H1 (cell line): ENCODE data around the gene STAT2. TPM values are rescaled to one million over a fixed set of nuclear protein-coding genes. Genes with fewer than 3 reads are reported as not detected.

Experiments used
- CTCF ChIA-PET: fragments of 300-600 bp; sonication (Branson Sonifier 250); formaldehyde crosslinking; loops from one replicate; lab custom pipeline; 2021; ENCODE audit not compliant: partially characterized antibody; lab: Charles Lee
- POLR2A ChIA-PET: fragments of 300-600 bp; sonication (Branson Sonifier 250); formaldehyde crosslinking; loops from one replicate; lab custom pipeline; 2021; ENCODE audit warnings: inconsistent platforms; ENCODE audit not compliant: partially characterized antibody; lab: Charles Lee
- DNase-seq, 2 experiments: peaks; one replicate each; pipeline versions ENCODE4 v3.0.0 to v3.0.0-alpha.2; 2010 to 2022; ENCODE audit warnings: low spot score in 2 of 2, low read depth in 1 of 2, mixed read lengths in 1 of 2
- FAIRE-seq: peaks from 2 replicates; lab custom pipeline; 2011; peaks lifted over from hg19 to GRCh38; lab: Jason Lieb, UNC
- H2AFZ ChIP-seq: 2 replicates; pipeline ENCODE4 v1.8.1; 2012; ENCODE audit warnings: low read length, inconsistent platforms
- H2AK5ac ChIP-seq: 2 replicates; pipeline ENCODE4 v1.6.1; 2013; ENCODE audit warnings: low read depth, low read length
- H2BK120ac ChIP-seq: replicated peaks from 2 replicates; pipeline ENCODE3; 2013; ENCODE audit warnings: low read depth, low read length, inconsistent platforms
- H2BK12ac ChIP-seq: 2 replicates; pipeline ENCODE4 v1.6.1; 2013; ENCODE audit warnings: low read depth, low read length
- H2BK15ac ChIP-seq: 2 replicates; pipeline ENCODE4 v1.6.1; 2013; ENCODE audit warnings: low read length
- H2BK20ac ChIP-seq: 2 replicates; pipeline ENCODE4 v1.6.1; 2013; ENCODE audit warnings: low read length
- H2BK5ac ChIP-seq: 2 replicates; pipeline ENCODE4 v1.6.1; 2013; ENCODE audit warnings: low read depth, low read length
- H3K14ac ChIP-seq: 2 replicates; pipeline ENCODE4 v1.6.1; 2013; ENCODE audit warnings: inconsistent platforms; ENCODE audit not compliant: insufficient read length
- H3K18ac ChIP-seq: 2 replicates; pipeline ENCODE4 v1.6.1; 2013; ENCODE audit warnings: low read length; ENCODE audit errors: extremely low read depth
- H3K23ac ChIP-seq: 2 replicates; pipeline ENCODE4 v1.6.1; 2013; ENCODE audit warnings: inconsistent platforms; ENCODE audit not compliant: insufficient read length
- H3K23me2 ChIP-seq: 2 replicates; pipeline ENCODE4 v1.6.1; 2013; ENCODE audit warnings: low read depth, low read length
- H3K27ac ChIP-seq: 2 replicates; pipeline ENCODE4 v1.6.1; 2011; ENCODE audit warnings: low read depth, low read length, inconsistent platforms
- H3K27me3 ChIP-seq, 4 experiments: replicated peaks in 1 of 4; 1 replicate in 1 of 4; 2 replicates in 3 of 4; pipeline versions ENCODE4 v1.6.1 to v1.8.1; 2011 to 2013; ENCODE audit warnings: low read length in 3 of 4, mild to moderate bottlenecking in 3 of 4, inconsistent platforms in 2 of 4, mixed read lengths in 2 of 4, moderate library complexity in 1 of 4; ENCODE audit not compliant: control insufficient read depth in 3 of 4, insufficient read depth in 3 of 4; ENCODE audit errors: extremely low read depth in 1 of 4
- H3K36me3 ChIP-seq, 4 experiments: 2 replicates each; pipeline versions ENCODE4 v1.6.1 to v1.8.1; 2011 to 2013; ENCODE audit warnings: mild to moderate bottlenecking in 4 of 4, low read length in 3 of 4, moderate library complexity in 2 of 4, control low read depth in 1 of 4, inconsistent platforms in 1 of 4; ENCODE audit not compliant: insufficient read depth in 4 of 4, control insufficient read depth in 2 of 4
- H3K4ac ChIP-seq: replicated peaks from 2 replicates; pipeline ENCODE3; 2013; ENCODE audit warnings: low read length, low read depth, mixed read lengths, inconsistent platforms; ENCODE audit not compliant: insufficient read length
- H3K4me1 ChIP-seq, 4 experiments: replicated peaks in 1 of 4; 1 replicate in 1 of 4; 2 replicates in 3 of 4; pipeline versions ENCODE4 v1.6.1 to v1.8.1; 2011 to 2013; ENCODE audit warnings: low read length in 3 of 4, inconsistent platforms in 2 of 4, mixed read lengths in 1 of 4; ENCODE audit not compliant: insufficient read depth in 4 of 4, control insufficient read depth in 3 of 4
- H3K4me2 ChIP-seq, 2 experiments: 2 replicates each; pipeline versions ENCODE4 v1.6.1 to v1.8.1; 2011 to 2013; ENCODE audit warnings: low read depth in 2 of 2, low read length in 2 of 2, control low read depth in 1 of 2, inconsistent platforms in 1 of 2, mild to moderate bottlenecking in 1 of 2; ENCODE audit not compliant: insufficient read depth in 1 of 2
- H3K4me3 ChIP-seq, 4 experiments: fragments of 200-600, 300-600 bp in 1 of 4; sonication (generic), shearing (Covaris generic), sonication (Bioruptor Twin) in 1 of 4; 2 replicates each; pipeline versions ENCODE4 v1.5.1 to v1.8.1; 2011 to 2016; ENCODE audit warnings: low read length in 4 of 4, low read depth in 3 of 4, control low read depth in 2 of 4, inconsistent platforms in 2 of 4, mild to moderate bottlenecking in 2 of 4, mixed read lengths in 1 of 4, moderate library complexity in 1 of 4; ENCODE audit not compliant: insufficient read depth in 2 of 4; ENCODE audit errors: extremely low read depth in 1 of 4
- H3K56ac ChIP-seq: replicated peaks from 2 replicates; pipeline ENCODE3; 2013; ENCODE audit warnings: low read depth, mild to moderate bottlenecking, mixed read lengths, low read length, inconsistent platforms; ENCODE audit not compliant: insufficient read length
- H3K79me1 ChIP-seq: 2 replicates; pipeline ENCODE4 v1.6.1; 2013; ENCODE audit warnings: low read depth, low read length, control low read depth
- H3K79me2 ChIP-seq, 2 experiments: 2 replicates each; pipeline versions ENCODE4 v1.6.1 to v1.8.1; 2012 to 2013; ENCODE audit warnings: low read length in 2 of 2, mild to moderate bottlenecking in 2 of 2, inconsistent platforms in 1 of 2; ENCODE audit not compliant: insufficient read depth in 2 of 2, control insufficient read depth in 1 of 2
- H3K9ac ChIP-seq, 4 experiments: replicated peaks in 1 of 4; 1 replicate in 1 of 4; 2 replicates in 3 of 4; pipeline versions ENCODE4 v1.6.1 to v1.8.1; 2011 to 2013; ENCODE audit warnings: low read depth in 3 of 4, low read length in 3 of 4, control low read depth in 2 of 4, mild to moderate bottlenecking in 2 of 4, moderate library complexity in 2 of 4, inconsistent platforms in 1 of 4; ENCODE audit errors: extremely low read depth in 1 of 4
- H3K9me3 ChIP-seq, 2 experiments: 2 replicates each; pipeline versions ENCODE4 v1.6.1 to v1.8.1; 2012 to 2013; ENCODE audit warnings: mild to moderate bottlenecking in 2 of 2, moderate library complexity in 2 of 2, control low read depth in 1 of 2, inconsistent platforms in 1 of 2, low read depth in 1 of 2, low read length in 1 of 2, mixed read lengths in 1 of 2; ENCODE audit not compliant: insufficient read depth in 2 of 2
- H4K20me1 ChIP-seq, 2 experiments: replicated peaks in 1 of 2; 2 replicates each; pipeline versions ENCODE3 to v1.8.1; 2011 to 2013; ENCODE audit warnings: inconsistent platforms in 2 of 2, low read length in 2 of 2, mild to moderate bottlenecking in 1 of 2; ENCODE audit not compliant: insufficient read depth in 2 of 2, control insufficient read depth in 1 of 2
- H4K5ac ChIP-seq: 2 replicates; pipeline ENCODE4 v1.6.1; 2013; ENCODE audit warnings: low read length, low read depth, mixed read lengths, inconsistent platforms; ENCODE audit not compliant: insufficient read length
- H4K8ac ChIP-seq: 2 replicates; pipeline ENCODE4 v1.8.0; 2013; ENCODE audit warnings: mild to moderate bottlenecking, moderate library complexity, low read length, inconsistent platforms; ENCODE audit not compliant: insufficient read depth; ENCODE audit errors: extremely low read depth
- H4K91ac ChIP-seq: replicated peaks from 2 replicates; pipeline ENCODE3; 2013; ENCODE audit warnings: low read length, mixed read lengths, inconsistent platforms; ENCODE audit not compliant: insufficient read length
- CREB1 ChIP-seq: IDR thresholded peaks from 2 replicates; pipeline ENCODE4 v1.6.1; 2012; ENCODE audit warnings: inconsistent platforms
- EP300 ChIP-seq, 2 experiments: IDR thresholded peaks; 1 replicate in 1 of 2; 2 replicates in 1 of 2; pipeline ENCODE4 v1.6.1; 2011 to 2012; ENCODE audit warnings: low read depth in 2 of 2, low read length in 2 of 2, mild to moderate bottlenecking in 2 of 2, borderline replicate concordance in 1 of 2, inconsistent platforms in 1 of 2, moderate library complexity in 1 of 2
- NRF1 ChIP-seq: IDR thresholded peaks from 2 replicates; pipeline ENCODE4 v1.6.1; 2011; ENCODE audit warnings: mild to moderate bottlenecking, low read depth, low read length, improper control_type of control experiment
- POLR2AphosphoS5 ChIP-seq: IDR thresholded peaks from 2 replicates; pipeline ENCODE4 v1.6.1; 2011; ENCODE audit warnings: low read depth, low read length
- TBP ChIP-seq: IDR thresholded peaks from 2 replicates; pipeline ENCODE4 v1.6.1; 2011; ENCODE audit warnings: low read depth, low read length, improper control_type of control experiment
- WGBS, 2 experiments: shearing (Covaris generic) in 1 of 2; methylation state at CpG; one replicate each; pipeline versions ENCODE4 v1.1.6 to v1.1.7; 2013 to 2015; ENCODE audit warnings: low lambda C conversion rate in 2 of 2, mixed read lengths in 2 of 2, inconsistent platforms in 1 of 2, low coverage in 1 of 2, missing lambda C conversion rate in 1 of 2; ENCODE audit not compliant: insufficient replicate concordance in 2 of 2, insufficient coverage in 1 of 2, insufficient read length in 1 of 2; ENCODE audit errors: extremely low coverage in 1 of 2, missing lambda C conversion rate in 1 of 2; 5-methylcytosine and 5-hydroxymethylcytosine counted together
- long read RNA-seq, 2 experiments: library from RNA in 1 of 2; library from capped mRNA in 1 of 2; stranded (forward); transcript quantifications; one replicate each; pipeline ENCODE4 v2.0.0, GENCODE V29; 2021; ENCODE audit warnings: inconsistent platforms in 1 of 2
- polyA minus RNA-seq, 3 experiments: library from RNA; depleted of rRNA, polyadenylated mRNA; stranded (reverse); fragments of >200 nt; gene quantifications; 1 replicate in 2 of 3; 2 replicates in 1 of 3; pipeline ENCODE4 v1.2.3, GENCODE V29; 2011
- polyA plus RNA-seq, 7 experiments: library from polyadenylated mRNA; depleted of rRNA in 3 of 7; stranded (reverse) in 5 of 7; unstranded in 2 of 7; fragments of >200 nt in 5 of 7; fragments of 200-250 nt in 2 of 7; gene quantifications; 1 replicate in 5 of 7; 2 replicates in 1 of 7; 4 replicates in 1 of 7; pipeline versions ENCODE4 v1.2.1 to v1.2.3, GENCODE V29; 2011 to 2013; ENCODE audit warnings: missing spikeins in 2 of 7, mixed read lengths in 2 of 7
- total RNA-seq: library from RNA; stranded (reverse); fragmentation: NEBNext Ultra II Directional; extraction: Animal tissue kit (Norgen Biotek cat#: 25700); gene quantifications from 2 replicates; pipeline ENCODE4 v1.2.1, GENCODE V29; 2021
- TF ChIP-seq, protein P1 (sequence below): IDR thresholded peaks from 2 replicates; pipeline ENCODE4 v1.6.1; 2012; ENCODE audit warnings: inconsistent platforms

The STAT2 gene
- total RNA-seq (42.4 and 44.7 TPM in 2 replicates), polyA plus RNA-seq (2011; rRNA removed) (37.1 and 39.9 TPM in 2 replicates), polyA minus RNA-seq (2011; rRNA and poly(A)+ RNA removed) (71.1 and 93.4 TPM in 2 replicates)
- 36.3 TPM for polyA plus RNA-seq (2011; cell fraction: cytosol; rRNA removed)
- 69.6 TPM for polyA plus RNA-seq (2011; cell fraction: nucleus; rRNA removed)
- polyA plus RNA-seq (2012, experiment 1 of 2) = 33.1 to 42.2 TPM (median 37.6 TPM) in 4 replicates
- 24.4 TPM for polyA plus RNA-seq (2012, experiment 2 of 2)
- polyA plus RNA-seq (2013, experiment 1 of 2) = 22.6 TPM
- 19.1 TPM for polyA plus RNA-seq (2013, experiment 2 of 2)
- polyA minus RNA-seq (2011; cell fraction: cytosol; rRNA and poly(A)+ RNA removed) = 34.1 TPM
- polyA minus RNA-seq (2011; cell fraction: nucleus; rRNA and poly(A)+ RNA removed) = 60.4 TPM
- long read RNA-seq, experiment 1, partial matches to known transcripts = 0 of 5 reads
- long read RNA-seq, experiment 1, other reads (novel, unspliced or antisense) = 5 of 5 reads
- long read RNA-seq, experiment 2 = 0 reads

DNA sequence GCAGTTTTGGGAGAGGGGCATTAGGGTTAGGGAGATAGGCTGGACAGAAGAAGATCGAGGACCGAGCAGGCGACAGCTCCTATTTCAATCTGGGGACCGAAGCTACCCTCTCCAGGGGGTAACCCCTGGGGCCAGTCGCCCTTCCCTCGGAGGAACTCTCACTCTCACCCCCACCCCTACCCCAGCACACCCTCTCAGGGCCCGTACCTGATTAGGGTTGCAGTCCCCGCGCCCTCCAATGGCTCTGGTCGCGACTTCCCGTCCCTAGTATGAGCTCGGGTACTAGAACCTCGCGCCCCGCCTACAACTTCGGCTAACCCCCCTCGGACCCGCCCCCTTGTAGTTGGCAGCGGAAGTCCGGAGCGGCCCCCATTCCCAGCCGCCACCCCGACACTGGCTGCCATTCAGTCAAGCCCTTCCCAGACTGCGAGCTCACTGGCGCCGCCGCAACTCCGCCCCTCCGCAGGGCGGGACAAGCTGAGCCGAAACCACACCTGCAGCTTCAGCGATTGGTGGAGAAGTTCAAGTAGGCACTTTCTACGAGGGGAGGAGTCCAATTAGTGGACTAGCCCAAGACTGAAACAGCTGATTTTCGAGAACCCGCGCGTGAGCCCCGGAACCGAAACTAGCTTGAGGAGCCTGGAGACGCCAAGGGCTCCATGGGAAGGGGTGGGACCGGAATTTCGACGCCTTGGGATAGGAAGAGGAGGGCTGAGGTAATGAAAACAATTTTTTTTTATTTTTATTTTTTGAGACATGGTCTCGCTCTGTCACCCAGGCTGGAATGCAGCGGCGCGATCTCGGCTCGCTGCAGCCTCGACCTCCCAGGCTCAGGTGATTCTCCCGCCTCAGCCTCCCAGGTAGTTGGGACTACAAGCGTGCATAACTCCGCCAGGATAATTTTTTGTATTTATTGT is at the start of gene STAT2:
Gene STAT2, minus strand, starts transcription at position 257 of the 917 bp plus-strand sequence. CDS start 3,536 bp downstream, outside the sequence.
- peaks cover 0 to 8% of the 10 kb centered on the region in 2 experiments; a peak in 1 of 4 replicates for H3K79me2 ChIP-seq
- H2AFZ ChIP-seq = 0 out of 2 replicates have a peak within 1 kb of the TSS, but pooled peaks have one; percentile 24
- no peaks in the 10 kb centered on the region for H3K79me1 ChIP-seq
- peaks cover 0 to 5% (median 2%) of the 10 kb centered on the region in 4 experiments; a peak in 4 of 7 replicates for H3K4me1 ChIP-seq
- no peak within 1 kb of the TSS for H4K91ac ChIP-seq
- H4K8ac ChIP-seq = peak within 1 kb of the TSS; percentile 87; the same call in 1 of the 2 replicates
- H3K27me3 ChIP-seq = peaks cover 0 to 3% (median 0%) of the 10 kb centered on the region in 4 experiments; a peak in 1 of 7 replicates
- peak within 1 kb of the TSS; percentile 66 to 90 (median 70) for H3K9ac ChIP-seq
- H3K14ac ChIP-seq = no peak within 1 kb of the TSS
- H3K4me2 ChIP-seq = peak within 1 kb of the TSS; percentile 51 to 66
- H2AK5ac ChIP-seq = 0 out of 2 replicates have a peak within 1 kb of the TSS, but pooled peaks have one; percentile 4
- no peak within 1 kb of the TSS for H2BK120ac ChIP-seq
- no peaks in the 10 kb centered on the region for H3K9me3 ChIP-seq
- CTCF ChIA-PET = interaction anchor here (0.6 to 3.4 kb wide), 18 partner anchors 9 to 138 kb away, joined by 3 to 24 read pairs (median 4); partner anchors contain the start of genes CNPY2, PAN2, RNF41 and SPRYD4
- H2BK5ac ChIP-seq = peak within 1 kb of the TSS; percentile 77; the same call in 1 of the 2 replicates
- H4K5ac ChIP-seq = peak within 1 kb of the TSS; percentile 72
- H3K27ac ChIP-seq = peak within 1 kb of the TSS; percentile 70
- peak within 1 kb of the TSS; percentile 55; the same call in 1 of the 2 replicates for H2BK12ac ChIP-seq
- H4K20me1 ChIP-seq = no peaks in the 10 kb centered on the region
- peak within 1 kb of the TSS; percentile 78 to 88 (median 84) for H3K4me3 ChIP-seq
- DNase-seq (peak; percentile 98 to 99), FAIRE-seq (peak; percentile 87)
- H2BK15ac ChIP-seq = no peak within 1 kb of the TSS
- H3K23ac ChIP-seq = no peak within 1 kb of the TSS
- WGBS, 2 experiments = 1% methylated on average over 48 of the region's 54 CpGs; no CpG with 5 or more reads in 1 of the 2 experiments
- POLR2A ChIA-PET = interaction anchor here (0.6 to 5.1 kb wide), 21 partner anchors 9 to 366 kb away, joined by 3 to 55 read pairs (median 4); partner anchors contain the start of genes CNPY2, COQ10A, IL23A and NACA
- peak within 1 kb of the TSS; percentile 34 for H3K56ac ChIP-seq
- H2BK20ac ChIP-seq = no peak within 1 kb of the TSS
- H3K4ac ChIP-seq = no peak within 1 kb of the TSS
- H3K18ac ChIP-seq = no peak within 1 kb of the TSS; the same call in 1 of the 2 replicates
- no peaks in the 10 kb centered on the region for H3K23me2 ChIP-seq
- peaks cover 2 to 16% (median 8%) of the 10 kb centered on the region in 4 experiments; a peak in 6 of 8 replicates for H3K36me3 ChIP-seq
- TF ChIP-seq EP300 (IDR thresholded peaks at IDR 0.05; ENCODE audit: borderline replicate concordance in 1 of 2, low read depth in 2 of 2, low read length in 2 of 2) (peak; percentile 65 to 71; a peak in 2 of 3 replicates), CREB1 (0 out of 2 replicates have a peak, but pooled peaks have one; percentile 17), POLR2AphosphoS5 (peak; percentile 62), TBP (peak; percentile 70; the same call in 1 of the 2 replicates), NRF1 (no peak)
- TF ChIP-seq, protein P1, sequence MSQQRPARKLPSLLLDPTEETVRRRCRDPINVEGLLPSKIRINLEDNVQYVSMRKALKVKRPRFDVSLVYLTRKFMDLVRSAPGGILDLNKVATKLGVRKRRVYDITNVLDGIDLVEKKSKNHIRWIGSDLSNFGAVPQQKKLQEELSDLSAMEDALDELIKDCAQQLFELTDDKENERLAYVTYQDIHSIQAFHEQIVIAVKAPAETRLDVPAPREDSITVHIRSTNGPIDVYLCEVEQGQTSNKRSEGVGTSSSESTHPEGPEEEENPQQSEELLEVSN = peak; percentile 59; the same call in 1 of the 2 replicates
